SKM-1 treated with dmso at 0.1 percent for 144 hours (cell line): ENCODE measurements around the gene MANEAL.

Source experiments
- DNase-seq: peaks from one replicate; lab custom pipeline; 2025; ENCODE audit not compliant: unreplicated experiment; lab: John Stamatoyannopoulos, UW

MANEAL gene

DNA sequence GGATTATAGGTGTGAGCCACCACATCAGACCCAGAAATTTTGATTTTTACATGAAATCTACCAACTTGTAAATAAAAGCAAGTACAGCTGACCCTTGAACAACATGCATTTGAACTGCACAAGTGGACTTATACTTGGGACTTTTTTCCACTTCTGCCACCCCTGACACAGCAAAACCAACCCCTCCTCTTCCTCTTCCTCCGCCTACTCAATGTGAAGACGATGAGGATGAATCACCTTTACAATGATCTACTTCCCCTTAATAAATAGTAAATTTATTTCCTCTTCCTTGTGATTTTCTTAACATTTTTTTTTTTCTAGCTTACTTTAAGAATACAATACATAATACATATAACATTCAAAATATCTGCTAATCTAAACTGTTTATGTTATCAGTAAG is 31.9 kb downstream of the MANEAL start:
- DNase-seq = no peak

DNA sequence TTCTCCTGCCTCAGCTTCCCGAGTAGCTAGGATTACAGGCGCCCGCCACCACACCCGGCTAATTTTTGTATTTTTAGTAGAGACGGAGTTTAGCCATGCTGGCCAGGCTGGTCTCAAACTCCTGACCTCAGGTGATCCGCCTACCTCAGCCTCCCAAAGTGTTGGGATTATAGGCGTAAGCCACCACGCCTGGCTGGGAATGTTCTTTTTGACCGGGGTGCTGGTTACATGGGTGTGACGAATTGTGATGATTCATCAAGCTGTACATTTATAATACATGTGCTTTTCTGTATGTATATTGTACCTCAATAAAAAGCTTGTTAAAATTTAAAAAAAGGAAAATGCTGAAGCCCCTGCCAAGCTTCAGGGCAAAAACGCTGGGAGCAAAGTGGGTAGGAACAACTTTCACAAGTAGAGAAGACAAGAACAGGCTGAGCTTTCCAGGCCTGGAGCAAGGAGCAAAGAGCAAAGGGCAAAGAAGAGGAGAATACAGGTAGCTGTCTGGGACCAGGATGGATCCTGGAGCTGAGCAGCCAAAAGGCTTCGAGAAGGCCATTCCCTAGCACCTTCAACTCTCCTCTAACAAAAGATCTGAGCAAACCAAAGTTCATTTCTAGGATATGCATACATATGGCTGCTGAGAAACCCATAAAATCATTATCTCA is 34.9 kb downstream of the MANEAL start:
- no peak for DNase-seq

DNA sequence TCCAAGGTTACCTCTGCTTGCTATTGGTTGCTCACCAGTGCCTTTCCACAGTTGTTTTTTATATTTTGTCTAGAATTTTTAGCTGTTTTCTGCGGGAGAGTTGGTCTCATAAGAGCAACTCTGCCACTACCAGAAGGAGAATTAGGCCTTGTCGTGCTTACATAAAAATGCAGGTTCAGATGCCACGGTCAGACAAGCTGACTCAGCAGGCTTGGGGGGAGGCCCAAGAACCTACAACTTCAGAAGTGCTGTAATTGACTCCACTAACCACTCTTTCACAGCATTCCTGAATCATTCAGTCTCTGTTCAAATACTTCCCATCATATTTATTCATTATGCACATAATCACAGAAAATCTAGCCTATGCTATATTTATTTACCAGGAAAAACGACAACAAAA is 37.5 kb downstream of the MANEAL start:
- DNase-seq = no peak

DNA sequence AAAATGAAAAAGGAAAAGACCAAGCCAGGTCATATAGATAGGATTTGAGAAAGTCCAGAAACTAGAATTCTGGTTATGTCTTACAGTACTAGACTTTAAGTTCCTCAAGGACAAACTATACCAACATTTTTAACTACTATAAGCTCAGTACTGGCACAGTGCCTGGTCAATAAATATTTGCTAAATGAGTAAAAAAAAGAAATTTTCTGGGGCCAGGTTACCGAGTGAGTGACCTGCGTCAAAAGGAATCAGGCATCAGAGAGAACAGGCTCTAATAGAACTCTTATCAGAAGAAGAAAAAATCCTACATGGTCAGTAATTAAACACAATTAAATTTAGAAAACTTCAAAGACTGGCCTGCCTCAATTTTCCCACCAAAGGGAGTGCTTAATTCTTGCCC is 38.2 kb downstream of the MANEAL start:
- no peak for DNase-seq

DNA sequence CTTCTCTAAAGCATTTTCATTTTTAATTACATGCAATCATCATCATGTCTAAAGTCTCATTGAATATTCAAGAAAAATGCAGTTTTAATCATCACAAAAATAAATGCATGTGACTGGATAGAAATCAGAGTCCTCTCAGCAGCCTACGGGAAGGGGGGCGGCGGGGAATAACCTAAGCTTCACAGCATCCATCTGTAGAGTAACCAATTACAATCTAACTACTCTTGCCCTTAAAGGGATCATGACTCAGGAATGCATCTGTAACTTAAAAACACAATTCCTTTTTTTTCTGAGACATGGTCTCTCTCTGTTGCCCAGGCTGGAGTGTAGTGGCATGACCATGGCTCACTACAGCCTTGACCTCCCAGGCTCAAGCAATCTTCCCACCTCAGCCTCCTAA is 43.1 kb downstream of the MANEAL start:
- no peak for DNase-seq

DNA sequence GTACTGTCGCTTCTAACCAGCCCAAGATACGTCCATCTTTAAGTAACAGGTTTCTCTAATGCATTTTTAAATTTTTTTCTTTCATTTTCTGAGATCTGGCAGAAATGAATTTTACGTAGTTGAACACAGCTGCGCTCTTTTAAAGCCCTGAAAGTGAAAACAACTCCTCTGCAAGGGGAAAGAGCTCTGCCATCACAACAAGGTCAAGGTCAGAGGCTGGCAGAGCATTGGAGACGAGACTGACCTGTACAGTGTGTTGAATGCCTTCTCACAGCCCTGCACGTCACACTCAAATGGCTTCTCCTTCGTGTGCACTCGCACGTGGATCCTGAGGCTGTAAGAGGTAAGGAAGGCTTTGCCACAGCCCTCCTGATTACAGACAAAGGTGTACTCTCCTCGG is 46.0 kb downstream of the MANEAL start:
- DNase-seq = no peak

DNA sequence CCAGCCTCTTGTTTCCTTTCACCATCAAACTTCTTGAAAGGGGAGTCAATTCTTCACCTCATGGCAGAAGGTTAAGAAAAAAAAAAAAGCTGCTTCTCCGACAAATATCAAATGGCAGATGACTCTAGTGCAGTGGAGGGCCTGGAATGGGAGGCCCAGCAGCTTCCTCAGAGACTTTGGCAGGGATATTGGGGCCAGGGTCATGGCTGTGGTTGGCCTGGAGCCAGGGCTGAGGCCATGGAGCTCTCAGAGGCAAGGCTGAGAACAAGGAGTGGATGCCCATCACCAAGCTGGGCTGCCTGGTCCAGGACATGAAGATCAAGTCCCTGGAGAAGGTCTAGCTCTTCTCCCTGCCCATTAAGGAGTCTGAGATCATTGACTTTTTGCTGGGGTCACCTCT is 47.1 kb downstream of the MANEAL start:
- no peak for DNase-seq

DNA sequence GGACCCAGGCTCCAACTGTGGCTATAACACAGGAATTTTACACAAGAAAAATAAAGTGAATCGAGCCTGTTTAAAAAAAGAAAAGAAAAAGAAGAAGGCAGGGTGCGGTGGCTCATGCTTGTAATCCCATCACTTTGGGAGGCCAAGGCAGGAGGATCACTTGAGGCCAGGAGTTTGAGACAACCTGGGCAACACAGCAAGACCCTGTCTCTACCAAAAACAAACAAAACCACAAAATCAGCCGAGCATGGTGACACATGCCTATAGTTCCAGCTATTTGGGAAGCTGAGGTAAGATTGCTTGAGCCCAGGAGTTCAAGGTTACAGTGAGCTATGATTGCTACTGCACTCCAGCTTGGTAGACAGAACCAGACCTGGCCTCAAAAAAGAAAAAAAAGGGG is 48.0 kb downstream of the MANEAL start:
- no peak for DNase-seq

DNA sequence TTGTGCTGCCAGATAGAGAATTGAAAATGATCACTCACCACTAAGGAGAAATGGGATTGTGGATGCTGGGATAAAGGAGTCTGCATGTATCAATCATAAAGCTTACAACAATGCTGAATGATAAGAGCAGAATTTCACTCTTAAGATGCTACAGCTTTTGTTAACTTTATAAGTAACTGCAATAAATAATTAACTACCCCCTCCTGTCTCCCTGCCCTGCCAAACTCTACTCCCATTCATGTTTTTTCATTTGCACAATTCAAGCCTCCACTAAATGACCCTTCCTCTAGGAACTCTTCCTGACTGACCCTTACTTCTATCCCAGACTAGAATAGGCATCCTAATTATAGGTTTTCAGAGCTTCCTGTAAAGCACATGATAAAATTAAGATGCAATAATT is 50.9 kb downstream of the MANEAL start:
- DNase-seq = no peak

DNA sequence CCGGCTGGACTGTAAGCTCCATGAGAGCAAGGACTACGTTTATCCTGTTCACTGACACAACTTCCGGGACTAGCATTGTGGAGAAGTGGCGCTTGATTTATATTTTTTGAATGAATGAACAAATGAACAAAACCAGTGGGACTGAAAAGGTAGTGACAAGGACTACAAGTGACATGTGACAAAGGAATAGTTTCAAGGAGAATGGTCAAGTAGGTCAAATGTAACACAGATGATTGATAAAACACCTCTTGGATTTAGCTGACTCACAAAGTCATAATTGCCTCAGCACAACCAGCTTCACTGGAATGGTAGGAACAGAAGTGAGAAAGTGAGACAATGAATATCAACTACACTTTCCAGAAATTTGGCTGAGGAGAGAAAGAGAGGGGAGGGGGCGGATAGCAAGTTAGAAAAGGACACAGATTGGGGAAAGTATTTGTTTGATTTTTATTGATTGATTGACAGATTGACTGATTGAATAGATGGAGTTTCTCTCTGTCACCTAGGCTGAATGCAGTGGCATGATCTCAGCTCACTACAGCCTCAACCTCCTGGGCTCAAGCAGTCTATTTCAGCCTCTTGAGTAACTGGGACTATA is 51.5 kb downstream of the MANEAL start:
- DNase-seq = no peak

DNA sequence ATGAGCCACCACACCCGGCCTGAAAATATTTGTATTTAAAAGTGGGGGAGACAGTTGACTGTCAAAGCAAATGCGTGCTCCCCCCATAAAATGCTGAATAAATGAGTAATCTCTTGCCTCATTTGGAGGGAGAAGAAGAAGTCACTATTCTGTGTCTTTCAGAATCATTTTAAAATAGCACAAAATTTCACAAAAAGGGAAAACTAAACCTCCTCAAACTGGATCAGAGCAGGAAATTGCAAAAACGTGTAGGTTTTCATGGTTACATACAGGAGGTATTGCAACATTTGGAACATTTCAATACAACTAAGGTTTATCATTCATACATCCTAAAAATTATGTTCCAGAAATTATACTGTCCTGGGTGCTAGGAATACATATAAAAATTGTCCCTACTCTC is 52.1 kb downstream of the MANEAL start:
- peak; percentile 90 for DNase-seq

DNA sequence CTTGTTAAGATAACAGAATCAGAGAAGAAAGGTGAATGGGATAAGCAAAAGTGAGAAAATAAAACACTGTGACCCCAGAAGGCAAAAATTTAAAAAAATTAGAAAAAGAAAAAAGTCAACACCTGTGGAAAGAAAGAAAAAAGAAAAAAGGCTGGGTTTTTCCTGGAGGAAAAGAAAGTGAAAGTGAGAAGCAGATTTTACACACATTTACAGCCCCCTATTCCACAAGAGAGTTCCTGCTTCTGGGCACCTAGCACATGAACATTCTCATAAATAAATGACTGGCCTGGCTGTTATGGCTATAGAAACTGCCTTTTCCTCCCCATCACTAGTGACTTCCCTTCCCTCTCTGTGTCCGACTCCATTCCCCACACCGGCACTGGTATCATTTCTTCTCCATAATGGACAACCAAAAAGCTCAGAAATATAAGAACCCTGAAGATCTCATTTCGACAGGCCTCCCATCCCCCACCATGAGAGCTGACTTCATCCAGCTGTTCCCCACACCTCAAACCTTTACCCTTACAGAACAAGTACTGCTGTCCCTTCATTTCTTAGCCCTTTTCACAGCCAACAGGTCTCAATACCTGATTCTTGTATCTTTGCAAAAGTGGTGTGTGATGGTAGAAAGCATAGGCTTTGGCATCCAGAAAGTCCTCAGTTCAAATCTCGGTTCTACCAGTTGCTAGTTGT is 53.1 kb downstream of the MANEAL start:
- no peak for DNase-seq

DNA sequence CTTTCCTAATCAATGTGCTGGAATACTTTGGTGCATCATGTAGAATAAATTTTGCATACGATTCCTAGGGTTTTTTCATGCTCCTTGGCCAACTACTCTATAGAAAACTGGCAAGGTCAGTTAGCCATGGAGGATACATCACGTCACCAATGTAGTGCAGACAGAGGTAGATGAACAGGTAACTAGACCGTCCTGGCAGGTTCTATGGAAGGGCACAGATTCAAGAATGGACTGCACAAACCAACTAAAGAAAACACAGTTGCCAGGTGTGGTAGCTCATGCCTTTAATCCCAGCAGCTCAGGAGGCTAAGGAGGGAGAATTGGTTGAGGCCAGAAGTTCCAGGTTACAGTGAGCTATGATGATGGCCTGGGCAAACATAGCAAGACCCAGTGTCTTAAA is 55.8 kb downstream of the MANEAL start:
- no peak for DNase-seq

DNA sequence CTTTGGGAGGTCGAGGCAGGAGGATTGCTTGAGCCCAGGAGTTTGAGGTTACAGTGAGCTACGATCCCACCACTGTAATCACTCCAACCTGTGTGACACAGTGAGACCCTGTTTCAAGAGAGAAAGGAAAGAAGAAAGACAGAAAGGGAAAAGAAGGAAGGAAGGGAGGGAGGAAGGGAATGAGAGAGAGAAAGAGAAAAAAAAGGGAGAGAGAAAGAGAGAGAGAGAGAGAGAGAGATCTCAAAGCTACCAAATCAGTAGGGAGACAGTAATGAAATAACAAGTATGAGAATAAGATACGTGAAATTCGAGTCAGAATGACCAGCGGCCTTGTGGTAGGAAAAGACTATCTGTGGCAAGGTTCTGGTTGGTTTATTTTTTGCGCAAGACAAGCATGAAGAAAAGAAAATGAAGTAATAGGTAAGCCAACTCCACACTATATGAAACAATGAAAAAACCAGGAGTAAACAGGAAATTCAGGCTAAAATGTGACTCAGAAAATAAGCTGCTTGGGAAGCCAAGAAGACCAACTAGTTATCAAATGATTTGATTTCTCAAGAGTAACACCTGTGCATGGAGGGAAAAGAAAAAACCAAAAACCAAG is 56.8 kb downstream of the MANEAL start:
- peak; percentile 66 for DNase-seq
